ENCODE data around the gene CANT1.
A peak's percentile ranks its signal among the peaks of the same experiment; 100 is the strongest.
"Not testable (repeated sequence)": the region's sequence is repeated elsewhere in the genome, so short reads cannot be mapped to it uniquely, and the experiment has no call there.

The CANT1 gene

DNA sequence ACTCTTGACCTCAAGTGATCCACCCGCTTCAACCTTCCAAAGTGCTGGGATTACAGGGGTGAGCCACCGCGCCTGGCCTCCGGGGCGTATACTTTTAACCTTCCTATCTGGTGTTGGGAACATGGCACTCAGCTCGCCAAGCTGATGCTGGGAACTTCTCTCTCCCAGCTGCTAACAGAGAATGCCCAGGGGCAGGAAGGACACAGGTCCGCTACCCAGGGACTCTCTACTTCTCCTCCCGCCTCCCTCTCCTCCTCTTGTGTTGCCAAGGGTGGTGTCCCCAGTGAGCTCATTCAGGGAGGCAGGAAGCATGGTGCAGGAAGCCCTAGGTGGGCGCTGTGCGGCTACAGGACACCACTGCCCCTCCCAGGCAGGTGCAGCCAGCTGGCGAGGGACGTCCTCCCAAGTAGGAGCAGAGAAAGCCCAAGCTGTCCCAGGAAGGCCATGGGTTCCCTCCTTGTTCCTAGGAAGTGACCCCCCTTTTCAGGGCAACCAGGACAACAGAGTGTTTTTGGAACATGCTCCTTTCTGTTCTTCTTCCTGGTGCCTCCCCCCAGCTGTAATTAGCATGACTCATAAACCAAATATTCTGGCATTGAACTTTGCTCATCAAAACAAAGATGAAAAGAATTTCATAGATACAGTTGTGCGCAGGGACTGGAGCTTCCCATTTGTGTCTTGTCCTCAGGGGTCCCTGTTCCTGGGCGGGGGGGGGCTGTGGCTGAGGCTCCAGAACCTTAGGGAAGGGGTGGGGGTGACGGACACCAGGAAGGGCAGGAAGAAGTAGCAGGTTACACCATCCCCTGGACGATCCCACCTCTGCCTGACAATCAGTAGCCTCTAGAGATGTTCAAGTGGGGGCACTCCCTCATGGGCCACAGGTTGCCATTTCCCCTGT is 17.1 kb upstream of the CANT1 start:
- Histone ChIP-seq H3K27me3 (ENCODE audit: insufficient read depth, low read length) (peaks cover 68% of the 10 kb centered on the region), H3K4me3 (ENCODE audit: low read length) (no peak overlapping the region), H3K27ac (ENCODE audit: low read depth, low read length) (no peak overlapping the region)

DNA sequence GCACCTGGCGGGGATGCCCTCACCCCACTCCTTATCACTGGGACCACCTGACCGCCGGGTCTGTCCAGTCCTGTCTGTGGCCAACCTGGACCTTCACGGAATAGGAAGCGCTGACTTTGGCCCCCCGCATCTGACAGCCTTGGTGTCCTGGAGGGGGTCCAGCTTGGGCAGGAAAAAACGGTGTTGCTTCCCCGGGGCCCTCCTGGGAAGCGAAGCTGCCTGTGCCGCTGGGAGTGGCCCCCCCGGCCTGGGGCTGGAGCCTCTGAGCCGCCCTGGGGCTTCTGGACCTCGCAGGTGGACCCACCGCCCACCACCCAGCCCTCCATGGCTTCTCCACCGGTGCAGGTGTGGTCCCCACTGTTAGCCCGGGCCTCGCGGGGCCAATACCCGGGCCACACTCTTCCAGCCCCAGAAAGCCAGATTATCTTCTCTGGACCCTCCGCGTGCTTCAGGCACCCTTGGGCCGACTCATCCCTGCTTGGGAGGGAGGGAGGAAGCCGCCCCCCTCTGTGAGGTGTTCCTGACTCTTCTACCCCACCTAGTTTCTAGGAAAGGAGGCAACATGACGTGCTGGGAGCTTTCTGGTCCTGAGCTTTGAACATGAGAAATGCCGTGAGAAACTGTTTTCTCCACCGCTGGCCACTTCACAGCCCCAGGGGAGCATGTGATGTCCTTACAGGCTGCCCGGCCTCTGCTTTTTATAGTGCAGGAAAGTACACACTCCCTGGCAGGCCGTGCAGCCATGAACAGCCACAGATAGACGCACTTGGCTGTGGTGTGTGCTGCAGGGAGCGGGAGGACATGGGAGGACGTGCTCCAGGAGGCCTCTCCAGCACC is 15.6 kb upstream of the CANT1 start:
- H3K27ac ChIP-seq (ENCODE audit: low read depth, low read length) = no peak overlapping the region
- no peak overlapping the region for H3K9ac ChIP-seq (ENCODE audit: low read depth, low read length)
- H3K4me1 ChIP-seq (ENCODE audit: insufficient read depth, low read length) = peaks cover 8% of the 10 kb centered on the region; the same call in 1 of the 2 replicates

More for the DNA sequence above, 17.1 kb upstream of the CANT1 start:
- no peaks in the 10 kb centered on the region for H3K9me3 ChIP-seq (ENCODE audit: insufficient read depth, low read depth, low read length)
- H3K4me1 ChIP-seq (ENCODE audit: insufficient read depth, low read length) = peaks cover 8% of the 10 kb centered on the region; the same call in 1 of the 2 replicates
- 81% methylated on average over 16 of the region's 16 CpGs for WGBS
- H3K36me3 ChIP-seq (ENCODE audit: insufficient read depth, low read length) = no peaks in the 10 kb centered on the region
- H3K9ac ChIP-seq (ENCODE audit: low read depth, low read length) = no peak overlapping the region

DNA sequence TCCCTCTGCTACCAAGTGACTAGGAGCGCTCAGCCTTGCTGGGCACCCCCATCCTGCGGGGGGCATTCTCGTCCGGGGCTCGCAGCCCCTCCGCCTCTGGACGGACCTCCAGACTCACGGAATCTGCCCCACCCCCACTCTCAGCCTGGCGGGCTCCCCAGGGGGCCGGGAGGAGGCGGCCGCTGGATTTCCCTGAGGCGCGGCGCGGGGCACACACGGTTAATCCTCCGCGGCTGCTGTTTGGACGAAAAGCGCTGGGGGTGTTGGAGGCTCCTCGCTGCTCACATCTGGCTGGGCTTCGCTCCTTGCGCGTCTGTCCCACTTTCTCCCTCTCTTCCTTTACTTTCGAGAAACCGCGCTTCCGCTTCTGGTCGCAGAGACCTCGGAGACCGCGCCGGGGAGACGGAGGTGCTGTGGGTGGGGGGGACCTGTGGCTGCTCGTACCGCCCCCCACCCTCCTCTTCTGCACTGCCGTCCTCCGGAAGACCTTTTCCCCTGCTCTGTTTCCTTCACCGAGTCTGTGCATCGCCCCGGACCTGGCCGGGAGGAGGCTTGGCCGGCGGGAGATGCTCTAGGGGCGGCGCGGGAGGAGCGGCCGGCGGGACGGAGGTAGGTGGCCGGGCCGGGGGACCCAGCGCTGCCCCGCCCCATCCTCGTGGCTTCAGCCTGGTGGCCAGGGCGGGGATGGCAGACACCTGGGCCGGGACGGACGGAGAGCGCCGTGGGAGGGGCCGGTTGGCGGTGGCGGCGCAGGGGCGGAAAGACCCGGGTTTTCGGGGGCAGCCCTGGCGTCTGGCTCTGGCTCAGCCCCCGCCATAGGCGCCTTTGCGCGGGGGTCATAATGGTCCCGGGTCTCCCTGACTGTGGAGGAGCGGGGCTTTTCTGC is 14.6 kb upstream of the CANT1 start, which contains the start of gene C1QTNF1:
C1QTNF1 (plus strand) TSS at position 284 of the 886 bp plus-strand sequence. CDS start 19,800 bp downstream, outside the sequence.
- 0 out of 2 replicates have a peak within 1 kb of the TSS, but pooled peaks have one; percentile 43 for H3K9ac ChIP-seq (ENCODE audit: low read depth, low read length)
- H3K4me3 ChIP-seq (ENCODE audit: low read length) = peak within 1 kb of the TSS; percentile 66
- H3K4me1 ChIP-seq (ENCODE audit: insufficient read depth, low read length) = peaks cover 8% of the 10 kb centered on the region; the same call in 1 of the 2 replicates
- H3K36me3 ChIP-seq (ENCODE audit: insufficient read depth, low read length) = no peaks in the 10 kb centered on the region
- no peak within 1 kb of the TSS for H3K27ac ChIP-seq (ENCODE audit: low read depth, low read length)
- H3K27me3 ChIP-seq (ENCODE audit: insufficient read depth, low read length) = peaks cover 88% of the 10 kb centered on the region
- no peaks in the 10 kb centered on the region for H3K9me3 ChIP-seq (ENCODE audit: insufficient read depth, low read depth, low read length)
- WGBS = 1% methylated on average over 65 of the region's 77 CpGs

More for the DNA sequence above, 15.6 kb upstream of the CANT1 start:
- H3K4me3 ChIP-seq (ENCODE audit: low read length) = peak overlapping the region; percentile 66
- WGBS = 76% methylated on average over 31 of the region's 31 CpGs
- H3K27me3 ChIP-seq (ENCODE audit: insufficient read depth, low read length) = peaks cover 82% of the 10 kb centered on the region
- no peaks in the 10 kb centered on the region for H3K9me3 ChIP-seq (ENCODE audit: insufficient read depth, low read depth, low read length)
- H3K36me3 ChIP-seq (ENCODE audit: insufficient read depth, low read length) = no peaks in the 10 kb centered on the region

DNA sequence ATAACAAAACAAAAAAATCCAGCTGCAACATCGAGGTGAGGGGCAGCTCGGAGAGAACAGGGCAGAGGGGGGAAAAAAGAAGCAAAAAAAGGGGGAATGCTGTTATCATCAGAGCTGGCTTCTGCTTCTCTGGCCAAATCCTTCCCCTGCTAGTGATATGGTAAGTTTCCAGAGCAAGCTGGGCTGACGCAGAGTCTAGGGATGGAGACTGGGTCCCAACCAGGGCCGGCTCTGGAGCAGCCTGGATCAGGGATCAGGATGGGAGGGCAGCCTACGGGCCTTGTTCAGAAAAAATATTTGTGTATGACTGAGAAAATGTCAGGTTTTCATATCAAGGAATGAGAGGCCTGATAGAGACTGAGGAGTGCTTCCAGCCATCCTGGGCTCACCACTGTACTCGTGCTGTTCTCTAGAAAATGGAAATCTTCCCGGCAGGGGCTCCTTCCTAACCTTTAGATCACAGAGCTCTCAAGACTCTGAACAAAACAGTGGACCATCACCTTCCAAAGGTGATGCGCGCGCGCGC is 13.7 kb upstream of the CANT1 start:
- Histone ChIP-seq H3K27me3 (ENCODE audit: insufficient read depth, low read length) (peaks cover 89% of the 10 kb centered on the region), H3K36me3 (ENCODE audit: insufficient read depth, low read length) (no peaks in the 10 kb centered on the region), H3K9me3 (ENCODE audit: insufficient read depth, low read depth, low read length) (no peaks in the 10 kb centered on the region), H3K4me3 (ENCODE audit: low read length) (peak overlapping the region; percentile 66; the same call in 1 of the 2 replicates), H3K9ac (ENCODE audit: low read depth, low read length) (no peak overlapping the region), H3K4me1 (ENCODE audit: insufficient read depth, low read length) (peaks cover 8% of the 10 kb centered on the region; the same call in 1 of the 2 replicates), H3K27ac (ENCODE audit: low read depth, low read length) (no peak overlapping the region)
- WGBS = 70% methylated on average over 12 of the region's 12 CpGs

DNA sequence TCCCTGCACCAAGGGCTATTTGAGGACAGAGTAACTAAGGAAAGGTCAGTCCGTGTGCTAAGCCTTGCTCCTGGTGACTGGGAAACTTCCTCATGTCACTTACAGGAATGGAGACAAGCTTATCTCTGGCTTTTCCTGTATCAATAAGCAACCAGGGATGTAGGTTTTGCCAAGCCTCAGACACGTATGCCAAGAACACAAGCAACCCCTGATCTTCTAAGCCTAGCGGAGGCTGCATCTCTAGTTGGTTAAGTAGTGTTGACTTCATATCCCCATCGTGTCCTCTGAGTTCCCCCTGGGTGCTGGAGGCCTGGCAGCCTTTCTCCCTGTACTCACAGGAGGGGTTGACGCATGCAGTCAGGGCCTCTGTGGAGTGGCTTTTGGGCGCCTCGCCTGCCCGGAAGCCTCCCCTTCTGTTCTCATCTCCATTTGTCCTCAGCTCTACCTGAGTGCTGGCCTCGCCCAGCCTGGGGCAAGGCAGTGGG is 13.0 kb upstream of the CANT1 start:
- H3K27ac ChIP-seq (ENCODE audit: low read depth, low read length) = no peak overlapping the region
- H3K4me1 ChIP-seq (ENCODE audit: insufficient read depth, low read length) = peaks cover 8% of the 10 kb centered on the region; the same call in 1 of the 2 replicates
- H3K27me3 ChIP-seq (ENCODE audit: insufficient read depth, low read length) = peaks cover 85% of the 10 kb centered on the region
- no peak overlapping the region for H3K9ac ChIP-seq (ENCODE audit: low read depth, low read length)
- WGBS = 87% methylated on average over 9 of the region's 9 CpGs
- H3K9me3 ChIP-seq (ENCODE audit: insufficient read depth, low read depth, low read length) = no peaks in the 10 kb centered on the region
- H3K36me3 ChIP-seq (ENCODE audit: insufficient read depth, low read length) = no peaks in the 10 kb centered on the region
- no peak overlapping the region for H3K4me3 ChIP-seq (ENCODE audit: low read length)

DNA sequence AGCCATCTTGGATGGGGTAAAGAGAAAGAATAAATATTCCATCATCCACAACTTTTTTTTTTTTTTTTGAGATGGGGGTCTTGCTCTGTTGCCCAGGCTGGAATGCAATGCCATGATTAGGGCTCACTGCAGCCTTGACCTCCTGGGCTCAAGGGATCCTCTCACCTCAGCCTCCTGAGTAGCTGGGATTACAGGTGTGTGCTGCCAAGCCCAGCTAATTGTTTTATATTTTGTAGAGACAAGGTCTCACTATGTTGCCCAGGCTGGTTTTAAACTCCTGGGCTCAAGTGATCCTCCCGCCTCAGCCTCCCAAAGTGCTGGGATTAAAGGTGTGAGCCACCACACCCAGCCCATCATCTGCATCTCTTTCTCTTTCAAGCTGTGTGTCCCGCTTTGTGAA is 12.4 kb upstream of the CANT1 start:
- not testable (repeated sequence) for H3K4me1 ChIP-seq (ENCODE audit: insufficient read depth, low read length); H3K9ac ChIP-seq (ENCODE audit: low read depth, low read length); H3K27ac ChIP-seq (ENCODE audit: low read depth, low read length); H3K9me3 ChIP-seq (ENCODE audit: insufficient read depth, low read depth, low read length); H3K36me3 ChIP-seq (ENCODE audit: insufficient read depth, low read length); H3K4me3 ChIP-seq (ENCODE audit: low read length)
- peaks cover 79% of the 10 kb centered on the region for H3K27me3 ChIP-seq (ENCODE audit: insufficient read depth, low read length)
- WGBS = 77% methylated on average over 2 of the region's 2 CpGs

DNA sequence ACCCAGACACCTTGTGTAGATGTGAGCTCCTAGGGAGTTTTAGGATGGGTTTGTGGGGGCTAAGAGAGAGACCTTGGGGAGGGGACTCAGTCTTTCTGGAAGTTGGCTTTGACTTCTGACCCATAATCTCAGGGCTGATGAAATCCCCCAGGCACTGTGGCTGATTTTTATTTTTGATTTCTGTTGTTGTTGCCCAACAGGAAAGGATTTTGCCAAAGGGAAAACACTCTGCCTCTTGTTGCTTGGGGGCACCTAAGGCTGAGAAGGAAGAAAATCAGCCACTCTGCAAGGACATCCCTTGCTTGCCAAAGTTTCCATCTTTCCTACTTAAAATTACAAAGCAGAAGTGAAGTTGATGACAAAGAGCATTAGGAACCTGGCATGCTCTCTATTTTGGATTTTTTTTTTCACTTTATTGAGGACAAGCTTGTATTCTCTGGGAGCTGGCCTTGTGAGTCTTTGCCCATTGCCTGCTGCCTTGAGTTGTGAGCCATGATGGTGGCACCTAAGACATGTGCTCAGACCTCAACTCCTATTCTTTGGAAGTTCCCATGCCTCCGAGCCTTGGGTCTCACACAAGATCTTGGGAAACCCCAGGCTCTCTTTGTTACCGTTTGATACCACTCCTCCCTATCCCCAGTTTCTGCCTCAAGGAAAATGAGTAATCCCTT is 11.2 kb upstream of the CANT1 start:
- H3K4me3 ChIP-seq (ENCODE audit: low read length) = no peak overlapping the region
- WGBS = 65% methylated on average over 2 of the region's 2 CpGs
- H3K36me3 ChIP-seq (ENCODE audit: insufficient read depth, low read length) = no peaks in the 10 kb centered on the region
- peaks cover 11% of the 10 kb centered on the region for H3K9me3 ChIP-seq (ENCODE audit: insufficient read depth, low read depth, low read length)
- H3K4me1 ChIP-seq (ENCODE audit: insufficient read depth, low read length) = peaks cover 8% of the 10 kb centered on the region; the same call in 1 of the 2 replicates
- no peak overlapping the region for H3K9ac ChIP-seq (ENCODE audit: low read depth, low read length)
- H3K27ac ChIP-seq (ENCODE audit: low read depth, low read length) = no peak overlapping the region
- H3K27me3 ChIP-seq (ENCODE audit: insufficient read depth, low read length) = peaks cover 67% of the 10 kb centered on the region

DNA sequence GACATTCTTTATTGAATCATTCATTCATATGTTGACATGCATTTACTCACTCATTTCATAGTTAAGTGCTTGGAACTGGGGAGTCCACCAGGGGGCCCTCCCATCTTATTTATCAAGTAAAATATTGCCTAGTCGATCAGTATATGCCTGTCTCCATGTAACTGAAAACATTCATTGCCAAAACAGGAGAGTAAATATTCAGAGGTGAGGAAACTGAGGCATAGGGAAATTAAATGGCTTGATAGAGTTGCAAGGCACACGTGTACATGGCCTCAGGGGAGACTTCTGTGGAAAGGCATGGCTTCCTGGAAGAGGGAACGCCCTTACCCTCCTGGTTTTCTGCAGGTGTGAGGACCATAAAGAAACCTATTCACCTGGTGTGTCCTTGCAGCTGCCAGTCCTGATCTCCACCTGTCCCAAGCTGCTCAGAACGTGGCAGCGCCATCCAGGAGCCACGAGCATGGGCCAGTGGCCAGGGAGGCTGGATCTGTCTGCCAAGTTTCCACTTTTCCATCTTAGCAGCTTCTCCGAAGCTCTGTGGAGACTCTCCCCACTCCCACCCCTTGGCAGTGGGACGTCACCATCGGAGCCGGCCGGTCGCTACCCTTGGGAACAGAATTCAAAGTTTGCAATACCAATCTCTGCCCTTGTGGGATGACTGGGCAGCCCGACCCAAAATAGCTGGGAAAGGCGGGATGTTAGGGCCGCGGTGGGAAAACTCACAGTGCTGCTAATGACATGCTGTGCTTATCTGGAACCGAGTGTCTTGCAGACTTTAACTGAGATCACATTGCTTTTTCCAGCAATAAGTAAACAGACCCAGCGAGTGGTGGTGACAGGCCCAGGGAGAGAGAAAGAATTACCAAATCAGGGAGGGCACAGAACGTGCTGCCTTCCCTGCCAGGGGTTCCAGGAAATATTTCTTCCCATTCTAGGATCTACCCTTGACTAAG is 10.3 kb upstream of the CANT1 start:
- H3K27me3 ChIP-seq (ENCODE audit: insufficient read depth, low read length) = peaks cover 59% of the 10 kb centered on the region
- no peak overlapping the region for H3K27ac ChIP-seq (ENCODE audit: low read depth, low read length)
- H3K4me1 ChIP-seq (ENCODE audit: insufficient read depth, low read length) = peaks cover 8% of the 10 kb centered on the region; the same call in 1 of the 2 replicates
- WGBS = 73% methylated on average over 19 of the region's 19 CpGs
- no peak overlapping the region for H3K9ac ChIP-seq (ENCODE audit: low read depth, low read length)
- peaks cover 18% of the 10 kb centered on the region for H3K9me3 ChIP-seq (ENCODE audit: insufficient read depth, low read depth, low read length)
- no peaks in the 10 kb centered on the region for H3K36me3 ChIP-seq (ENCODE audit: insufficient read depth, low read length)
- H3K4me3 ChIP-seq (ENCODE audit: low read length) = no peak overlapping the region

DNA sequence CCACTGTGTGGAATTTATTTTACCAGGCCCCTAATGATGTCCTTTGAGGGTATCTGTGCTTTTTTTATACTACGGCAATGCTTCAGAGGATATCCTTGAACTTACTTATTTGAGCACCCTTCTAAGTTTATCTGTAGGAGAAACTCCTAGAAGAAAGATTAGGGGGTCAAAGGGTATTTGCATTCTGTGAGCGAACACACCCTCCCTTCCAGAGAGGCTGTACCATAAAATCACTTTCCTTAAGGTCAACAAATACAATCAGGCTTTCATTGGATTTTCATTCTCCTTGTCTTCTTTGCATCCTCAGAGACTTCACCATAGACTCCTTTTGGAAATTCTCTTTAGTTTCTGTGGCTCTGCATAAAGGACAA is 9.7 kb upstream of the CANT1 start:
- peaks cover 52% of the 10 kb centered on the region for H3K27me3 ChIP-seq (ENCODE audit: insufficient read depth, low read length)
- peaks cover 8% of the 10 kb centered on the region; the same call in 1 of the 2 replicates for H3K4me1 ChIP-seq (ENCODE audit: insufficient read depth, low read length)
- H3K36me3 ChIP-seq (ENCODE audit: insufficient read depth, low read length) = no peaks in the 10 kb centered on the region
- H3K4me3 ChIP-seq (ENCODE audit: low read length) = no peak overlapping the region
- no peak overlapping the region for H3K9ac ChIP-seq (ENCODE audit: low read depth, low read length)
- no peak overlapping the region for H3K27ac ChIP-seq (ENCODE audit: low read depth, low read length)
- 96% methylated on average over 2 of the region's 2 CpGs for WGBS
- H3K9me3 ChIP-seq (ENCODE audit: insufficient read depth, low read depth, low read length) = peaks cover 25% of the 10 kb centered on the region
